CD4-positive, alpha-beta T cell treated with Interferon gamma for 1 hour (primary cell): ENCODE data around the gene MEGF6.

Experiments used
- DNase-seq: peaks from one replicate; pipeline ENCODE4 v3.0.0-alpha.2; 2020

Gene MEGF6

DNA sequence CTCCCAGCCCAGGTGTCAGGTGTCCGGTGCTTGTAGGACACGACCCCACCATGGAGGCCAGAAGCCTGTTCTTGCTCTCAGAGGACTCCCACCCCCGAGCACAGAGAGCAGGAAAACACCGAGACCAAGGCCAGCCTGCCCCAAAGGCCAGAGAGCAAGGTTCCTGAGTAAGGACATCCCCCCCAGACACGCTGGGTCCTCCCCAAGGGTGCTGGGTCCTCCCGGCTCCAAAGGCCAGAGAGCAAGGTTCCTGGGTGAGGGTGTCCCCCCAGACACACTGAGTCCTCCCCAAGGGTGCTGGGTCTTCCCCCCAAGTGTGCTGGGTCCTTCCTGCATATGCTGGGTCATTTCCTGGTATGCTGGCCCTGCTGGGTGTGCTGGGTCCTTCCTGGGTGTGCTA is 40.0 kb downstream of the MEGF6 start:
- DNase-seq = no peak

DNA sequence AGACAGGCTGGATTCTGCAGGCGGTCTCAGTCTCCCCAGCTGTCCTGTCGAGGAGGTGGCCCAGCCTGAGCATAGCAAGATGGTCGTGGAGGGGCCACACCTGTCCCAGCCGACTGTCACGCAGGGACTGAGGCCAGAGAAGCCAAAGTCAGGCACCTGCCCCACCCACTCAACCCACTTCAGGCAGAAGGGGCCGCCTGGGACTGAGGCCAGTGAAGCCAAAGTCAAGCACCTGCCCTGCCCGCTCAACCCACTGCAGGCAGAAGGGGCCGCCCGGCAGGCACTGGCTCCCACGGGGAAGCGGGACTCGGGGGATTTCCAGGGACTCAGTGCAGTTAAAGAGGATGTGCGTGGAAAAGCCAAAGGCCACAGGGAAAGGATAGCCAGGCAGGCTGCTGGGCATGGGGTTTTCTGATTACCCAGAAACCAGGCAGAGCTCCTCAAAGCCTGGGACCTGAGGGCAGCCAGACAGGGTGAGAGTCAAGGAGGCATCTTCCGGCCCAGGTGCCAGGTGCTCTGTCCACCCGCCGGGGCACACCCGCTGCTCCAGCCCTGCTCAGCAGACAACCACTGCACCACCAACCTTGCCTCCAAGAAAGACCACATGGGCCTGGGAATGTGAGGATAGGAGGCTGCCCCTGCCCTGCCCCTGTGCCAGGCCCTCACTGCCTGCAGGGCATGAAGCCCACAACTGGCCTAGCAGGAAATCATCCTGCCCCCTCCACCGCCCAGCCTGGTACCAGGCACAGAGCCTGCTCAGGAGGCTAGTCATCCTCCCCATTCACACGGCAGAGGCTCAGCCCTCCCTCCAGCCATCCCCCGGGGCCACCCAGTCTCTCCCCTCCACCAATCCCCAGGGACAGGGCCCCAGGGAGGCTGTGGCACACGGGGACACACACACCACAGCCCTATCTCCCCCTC is 41.0 kb downstream of the MEGF6 start:
- no peak for DNase-seq

GRCh38 chr1:3569436-3569835 is 41.9 kb downstream of the MEGF6 start:
- no peak for DNase-seq

DNA sequence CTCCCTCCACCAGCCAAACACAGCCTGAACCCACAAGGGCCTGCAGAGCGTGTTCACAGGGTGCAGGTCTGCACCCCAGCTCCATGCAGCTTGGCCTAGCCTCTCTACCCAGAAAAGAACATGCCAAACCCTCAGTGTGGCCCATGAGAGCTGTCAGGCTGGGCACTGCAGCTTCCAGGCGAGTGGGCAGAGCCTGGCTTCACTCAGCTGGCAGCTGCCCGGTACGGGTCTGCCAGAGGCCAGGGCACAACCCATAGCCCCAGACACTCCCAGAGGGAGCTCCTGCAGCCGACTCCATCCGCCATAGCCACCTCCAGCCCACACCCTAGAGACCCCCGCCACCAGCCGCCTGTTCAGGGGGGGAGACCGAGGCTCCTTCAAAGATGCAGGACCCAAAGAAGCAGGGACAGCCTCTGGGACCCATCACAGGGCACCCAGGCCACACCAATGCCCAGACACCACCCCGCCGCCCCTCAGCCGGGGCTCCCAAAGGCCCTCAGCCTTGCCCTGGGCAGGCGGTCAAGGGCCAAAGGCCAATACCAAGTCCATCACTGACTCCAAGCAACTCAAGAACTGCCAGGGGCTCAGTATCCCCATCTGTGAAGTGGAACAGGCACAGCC is 42.4 kb downstream of the MEGF6 start:
- no peak for DNase-seq

- DNase-seq = no peak
Observed at GRCh38 chr1:3566951-3567804, 44.1 kb downstream of the MEGF6 start.

- no peak for DNase-seq
Observed at GRCh38 chr1:3566003-3566885, 45.1 kb downstream of the MEGF6 start.

DNA sequence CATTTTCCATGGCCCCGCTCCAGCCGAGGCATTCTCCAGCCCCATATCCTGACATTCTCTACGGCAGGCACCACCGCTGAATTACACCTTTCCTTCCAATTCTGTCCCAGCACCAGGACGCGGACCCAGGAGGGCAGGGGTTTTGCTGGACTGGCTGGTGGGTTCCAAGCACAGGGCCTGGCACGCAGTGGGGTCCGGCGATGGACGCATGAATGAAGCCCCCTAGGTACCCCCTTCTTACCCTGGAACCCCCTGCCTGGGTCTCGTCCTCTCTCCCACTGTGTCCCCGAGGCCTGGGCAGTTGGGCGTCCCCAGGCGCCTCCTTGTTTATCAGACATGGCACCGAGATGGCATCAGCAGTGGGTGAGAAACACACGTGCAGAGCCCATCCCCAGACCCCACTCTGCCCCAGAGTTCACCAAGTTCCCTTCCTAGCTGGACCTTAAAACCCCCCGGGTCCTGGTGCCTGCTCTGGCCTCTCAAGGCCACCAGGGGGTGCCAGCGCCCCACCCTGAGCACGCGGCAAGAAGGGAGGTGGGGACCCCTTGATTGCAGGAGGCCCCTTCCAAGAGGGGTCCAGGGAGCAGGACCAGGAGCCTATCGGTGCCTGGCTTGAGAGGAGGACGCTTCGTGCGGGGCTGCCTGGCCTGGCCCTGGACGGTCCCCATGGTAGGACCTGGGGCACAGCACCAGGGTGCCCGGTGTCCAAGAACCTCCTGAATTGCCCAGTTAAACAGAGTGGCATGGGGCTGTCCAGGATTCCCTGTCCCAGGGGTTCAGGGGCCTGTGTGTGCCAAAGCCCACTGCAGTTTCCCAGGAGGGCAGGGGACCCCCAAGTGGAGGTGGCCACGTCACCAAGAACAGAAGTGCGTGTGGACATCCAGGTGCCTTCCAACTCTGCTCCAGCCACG is 46.1 kb downstream of the MEGF6 start:
- DNase-seq = peak; percentile 28

DNA sequence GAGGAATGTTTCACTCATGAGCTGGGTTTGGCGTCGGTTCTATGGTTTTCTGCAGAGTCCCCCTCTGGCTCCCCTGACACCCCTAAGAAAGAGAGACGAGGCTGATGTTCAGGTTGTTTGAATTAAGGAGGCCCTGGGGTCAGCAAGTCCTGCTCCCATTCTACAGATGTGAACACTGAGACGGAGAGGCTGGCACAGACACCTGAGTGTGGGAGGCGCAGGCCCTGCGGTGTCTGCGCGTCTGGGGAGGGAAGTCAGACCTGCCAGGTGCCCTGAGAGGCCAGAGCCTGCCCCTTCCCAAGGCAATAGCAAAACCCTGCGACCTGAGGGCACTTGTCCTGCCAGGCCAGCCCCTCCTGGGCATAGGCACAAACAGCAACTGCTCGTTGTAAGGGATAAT is 47.7 kb downstream of the MEGF6 start:
- no peak for DNase-seq

- no peak for DNase-seq
Observed at GRCh38 chr1:3563125-3563524, 48.2 kb downstream of the MEGF6 start.

DNA sequence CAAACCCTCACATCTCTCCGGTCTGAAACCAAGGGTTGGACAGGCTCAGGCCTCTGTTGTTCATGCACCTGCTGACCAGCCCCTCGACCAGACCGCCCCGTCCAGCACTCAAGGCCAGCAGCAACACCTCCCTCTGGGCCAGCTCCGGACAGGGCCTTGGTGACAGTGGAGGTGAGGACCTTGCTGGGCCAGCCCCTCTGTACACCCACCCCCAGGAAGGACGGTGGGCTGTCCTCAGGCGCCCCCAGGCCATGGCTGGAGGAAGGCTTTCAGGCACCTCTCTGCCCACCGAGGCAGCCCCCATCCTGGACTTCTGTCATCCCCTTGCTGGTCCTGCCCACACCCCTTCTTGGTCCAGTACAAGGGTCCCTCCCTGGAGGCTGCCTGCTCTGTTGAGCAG is 48.6 kb downstream of the MEGF6 start:
- no peak for DNase-seq

GRCh38 chr1:3561702-3562101 is 49.6 kb downstream of the MEGF6 start:
- DNase-seq = no peak

DNA sequence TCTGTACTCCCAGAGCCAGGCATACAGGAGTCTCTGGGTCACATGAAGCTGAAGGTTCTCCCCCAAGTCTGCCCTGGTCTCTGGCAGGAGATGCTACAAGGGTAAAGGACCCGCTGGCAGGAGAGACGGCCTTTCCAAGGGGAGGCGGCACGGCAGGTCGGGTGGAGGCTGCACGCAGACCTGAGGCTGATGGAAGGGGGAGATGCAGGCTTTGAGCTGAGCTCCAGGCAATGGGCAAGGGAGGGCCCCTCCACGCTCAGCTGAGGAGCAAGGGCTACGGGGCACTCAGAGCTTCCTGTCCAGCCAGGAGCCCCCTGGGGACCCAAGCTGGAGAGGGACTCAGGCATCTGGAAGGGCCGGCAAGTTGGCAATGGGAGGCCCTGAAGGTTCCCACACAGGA is 50.3 kb downstream of the MEGF6 start:
- DNase-seq = no peak

DNA sequence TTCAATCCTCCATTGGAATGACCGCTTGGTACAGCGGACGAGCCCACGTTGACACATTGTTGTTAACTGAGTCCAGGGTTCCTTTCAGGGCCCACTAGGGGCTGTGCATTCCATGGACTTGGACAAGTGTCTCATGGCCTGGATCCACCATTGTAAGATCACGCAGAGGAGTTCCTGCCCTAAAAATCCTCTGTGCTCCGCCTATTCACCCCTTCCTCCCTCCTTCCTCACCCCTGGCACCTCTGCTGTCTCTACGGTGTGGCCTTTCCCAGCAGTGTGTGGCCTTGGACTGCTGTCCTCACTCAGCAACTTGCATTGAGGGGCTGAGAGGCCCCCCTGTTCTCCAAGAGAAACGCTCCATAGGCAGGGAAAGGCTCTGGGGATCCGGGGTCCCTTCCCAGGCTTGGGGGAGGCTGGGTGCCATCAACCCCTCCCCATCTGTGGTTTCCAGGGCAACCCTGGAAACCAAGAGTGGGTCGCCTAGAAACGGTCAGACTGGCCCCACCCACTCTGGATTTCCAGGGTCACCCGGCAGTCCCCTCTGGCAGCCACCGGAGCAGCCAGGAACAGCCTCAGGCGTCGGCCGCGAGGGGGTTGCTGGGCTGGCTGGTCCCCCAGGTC is 50.9 kb downstream of the MEGF6 start:
- DNase-seq = no peak

DNA sequence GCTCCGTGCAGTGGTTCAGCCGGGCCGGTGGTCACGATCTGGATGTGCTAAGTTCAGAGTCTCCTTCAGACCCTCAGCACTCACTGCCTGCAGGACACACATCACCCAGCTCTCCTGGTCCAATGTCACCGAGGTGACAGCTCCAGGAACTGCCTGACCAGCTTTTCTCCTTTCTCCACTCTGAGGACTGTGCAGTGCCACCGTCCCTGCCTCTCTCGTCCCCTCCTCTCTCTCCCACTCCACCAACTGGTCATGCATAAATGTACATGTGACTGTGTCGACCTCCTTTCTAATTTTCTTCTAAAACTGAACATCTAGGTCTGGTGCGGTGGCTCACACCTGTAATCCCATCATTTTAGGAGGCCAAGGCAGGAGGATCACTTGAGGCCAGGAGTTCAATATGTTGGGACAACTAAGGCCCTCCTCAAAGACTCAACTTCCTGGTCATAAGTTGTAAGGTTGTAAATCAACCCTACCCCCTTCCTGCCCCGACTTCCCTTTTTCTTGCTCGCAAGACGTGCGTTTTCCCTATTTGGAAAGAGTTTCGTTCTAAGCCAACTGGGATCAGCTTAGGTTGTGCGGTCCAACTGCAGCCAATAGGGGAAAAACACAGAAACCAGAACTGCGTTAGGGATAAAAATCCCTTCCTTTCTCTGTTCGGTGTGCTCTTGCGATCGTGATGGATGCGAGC is 53.1 kb downstream of the MEGF6 start:
- no peak for DNase-seq

GRCh38 chr1:3557366-3557765 is 53.9 kb downstream of the MEGF6 start:
- no peak for DNase-seq

DNA sequence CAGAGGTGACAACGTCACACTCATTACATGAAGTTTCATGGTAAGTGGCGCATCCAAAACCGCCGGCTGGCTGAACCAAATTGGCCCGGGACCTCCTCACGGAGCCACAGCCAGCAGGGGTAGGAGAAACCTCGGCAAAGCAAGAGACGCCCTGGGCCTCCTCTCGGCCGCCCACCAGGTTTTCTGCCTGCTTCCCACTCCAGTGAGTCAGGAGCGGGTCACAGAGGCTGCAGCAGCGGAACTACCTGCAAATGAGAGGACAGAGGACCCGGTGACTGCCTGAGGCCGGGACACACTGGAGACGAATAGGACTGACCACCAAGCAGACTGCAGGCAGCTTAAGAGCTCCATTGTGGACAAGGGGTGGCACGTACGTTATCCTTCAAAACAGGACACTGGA is 55.0 kb downstream of the MEGF6 start:
- DNase-seq = no peak

GRCh38 chr1:3555131-3555920 is 56.0 kb downstream of the MEGF6 start:
- no peak for DNase-seq

GRCh38 chr1:3553940-3554223 is 57.4 kb downstream of the MEGF6 start:
- DNase-seq = no peak

DNA sequence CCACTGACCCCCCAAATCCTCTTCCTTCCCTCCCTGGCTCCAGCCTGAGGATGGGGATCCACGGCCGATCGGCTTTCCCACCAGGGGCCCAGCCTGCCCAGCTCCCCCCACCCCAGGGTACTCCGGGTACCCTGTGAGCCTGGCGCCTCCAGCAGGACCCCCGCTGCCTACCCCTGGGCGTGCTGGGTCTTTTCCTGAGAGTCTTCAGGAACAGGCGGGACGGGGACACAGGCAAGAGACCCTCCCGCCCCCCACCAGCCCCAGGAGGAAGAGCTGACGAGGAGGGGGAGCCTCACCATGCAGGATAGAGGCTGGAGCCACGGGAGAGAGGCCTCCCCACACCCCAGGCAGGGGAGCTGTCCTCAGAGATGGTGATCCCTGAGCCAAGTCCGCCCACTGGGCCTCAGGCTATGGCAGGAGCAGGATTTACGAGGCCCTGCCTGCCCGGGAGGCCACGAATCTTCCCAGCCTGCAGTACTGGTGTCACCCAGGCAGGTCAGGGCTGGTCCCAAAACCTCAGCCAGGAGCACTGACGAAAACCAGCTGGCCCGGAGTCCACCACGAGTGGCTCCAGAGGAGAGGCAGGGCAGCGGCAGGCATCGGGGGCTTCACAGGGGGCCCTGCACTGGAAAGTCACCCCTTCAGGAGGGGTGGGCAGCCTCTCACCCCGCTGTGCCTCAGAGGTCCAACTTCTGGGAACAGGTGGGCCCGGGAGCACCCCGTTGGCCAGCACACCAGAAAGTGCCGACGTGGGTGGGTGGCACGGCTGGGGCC is 58.0 kb downstream of the MEGF6 start:
- no peak for DNase-seq
